ENCODE results near the gene POMGNT1. TPM values are rescaled to one million over a fixed set of nuclear protein-coding genes. Genes with fewer than 3 reads are reported as not detected.
"Not testable (repeated sequence)": the region's sequence is repeated elsewhere in the genome, so short reads cannot be mapped to it uniquely, and the experiment has no call there.

POMGNT1 gene
- total and polyA plus RNA-seq, 2 of the 13 experiments (the other 11 are each of a cell fraction or from before 2014, with no cell fraction given): 33.9 to 46.8 TPM

DNA sequence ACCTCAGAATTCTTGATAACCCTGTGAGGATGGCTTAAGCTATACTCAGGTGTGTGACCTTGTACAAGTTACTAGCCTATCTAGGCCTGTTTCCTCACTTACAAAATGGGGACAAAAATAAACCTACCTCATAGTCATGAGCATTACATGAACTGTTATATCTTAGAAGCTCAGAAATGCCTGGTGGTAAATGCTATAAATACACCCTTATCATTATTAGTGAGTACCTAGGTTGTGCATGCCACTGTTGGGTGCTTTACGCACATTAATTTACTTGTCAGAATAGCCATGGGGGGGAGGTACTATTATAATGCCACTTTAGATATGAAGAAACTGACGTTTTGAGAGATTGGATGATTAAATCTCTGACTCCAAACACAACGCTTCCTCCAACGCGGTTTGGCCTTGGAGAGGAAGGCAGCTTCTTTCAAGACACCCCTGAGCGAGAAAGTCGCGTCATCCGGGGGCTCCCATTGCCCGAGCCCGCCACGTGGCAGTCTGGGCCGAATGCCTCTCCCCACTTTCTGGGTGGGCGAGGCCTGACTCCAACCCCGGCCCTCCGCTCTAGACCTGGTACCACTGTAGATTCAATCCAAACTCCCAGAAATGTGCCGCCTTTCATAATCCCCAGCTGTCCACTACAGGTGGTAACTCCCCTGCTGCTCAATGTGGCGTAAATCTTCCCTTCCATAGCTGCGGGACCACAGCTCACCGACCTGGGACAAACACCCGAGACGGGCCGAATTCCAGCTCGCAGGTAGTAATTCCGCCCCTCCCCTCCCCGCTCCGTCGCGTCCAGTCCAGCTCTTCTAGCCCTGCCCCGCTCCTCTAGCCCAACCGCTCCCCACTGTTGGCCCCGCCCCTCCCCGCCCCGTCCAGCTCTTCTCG is 48.6 kb upstream of the POMGNT1 start (continued):
- TF ChIP-seq, protein P1, sequence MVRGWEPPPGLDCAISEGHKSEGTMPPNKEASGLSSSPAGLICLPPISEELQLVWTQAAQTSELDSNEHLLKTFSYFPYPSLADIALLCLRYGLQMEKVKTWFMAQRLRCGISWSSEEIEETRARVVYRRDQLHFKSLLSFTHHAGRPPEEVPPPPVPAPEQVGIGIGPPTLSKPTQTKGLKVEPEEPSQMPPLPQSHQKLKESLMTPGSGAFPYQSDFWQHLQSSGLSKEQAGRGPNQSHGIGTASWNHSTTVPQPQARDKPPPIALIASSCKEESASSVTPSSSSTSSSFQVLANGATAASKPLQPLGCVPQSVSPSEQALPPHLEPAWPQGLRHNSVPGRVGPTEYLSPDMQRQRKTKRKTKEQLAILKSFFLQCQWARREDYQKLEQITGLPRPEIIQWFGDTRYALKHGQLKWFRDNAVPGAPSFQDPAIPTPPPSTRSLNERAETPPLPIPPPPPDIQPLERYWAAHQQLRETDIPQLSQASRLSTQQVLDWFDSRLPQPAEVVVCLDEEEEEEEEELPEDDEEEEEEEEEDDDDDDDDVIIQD (CRISPR knock-in tag; IDR thresholded peaks at IDR 0.05; ENCODE audit: low read depth): no peak
- no peak for TF ChIP-seq MATR3 (CRISPR knock-in tag; IDR thresholded peaks at IDR 0.05)

- H3K4me3 ChIP-seq (replicated peaks in 1 of 3; ENCODE audit: insufficient read depth in 1 of 3, low read depth in 2 of 3, low read length in 3 of 3): peak overlapping the region in 1 of 3 experiments; percentile 88; a peak in 2 of 6 replicates
- POLR2A ChIA-PET: interaction anchor here (1.2 to 1.9 kb wide), 3 partner anchors 47 to 114 kb away, joined by 5 to 21 read pairs (median 8); partner anchors contain the start of genes LRRC41, PIK3R3, POMGNT1 and UQCRH
Observed at GRCh38 chr1:46246136-46246535, 47.9 kb upstream of the POMGNT1 start.

More at GRCh38 chr1:46246136-46246535, 47.9 kb upstream of the POMGNT1 start:
- Histone ChIP-seq H3K36me3 (replicated peaks in 1 of 2; ENCODE audit: control insufficient read depth in 1 of 2, insufficient read depth in 2 of 2, low read length in 2 of 2) (peaks cover 4 to 14% of the 10 kb centered on the region in 2 experiments), H3K4me1 (ENCODE audit: insufficient read depth, low read length) (peaks cover 64% of the 10 kb centered on the region), H3K27ac (ENCODE audit: extremely low read length, insufficient read depth, low read length) (peak overlapping the region; percentile 91), H3K9ac (ENCODE audit: insufficient read depth, low read depth, low read length) (peak overlapping the region; percentile 90), H3K79me2 (ENCODE audit: insufficient read depth, low read length) (peaks cover 25% of the 10 kb centered on the region), H3K4me2 (ENCODE audit: low read depth, low read length) (peak overlapping the region; percentile 90)
- H4K20me1 ChIP-seq (ENCODE audit: insufficient read depth, low read length); FAIRE-seq; H3K27me3 ChIP-seq (ENCODE audit: control insufficient read depth in 1 of 2, insufficient read depth in 2 of 2, low read length in 2 of 2); H2AFZ ChIP-seq (ENCODE audit: low read length); BruUV-seq (replicated peaks); in situ Hi-C loops (cut with HindIII; ENCODE audit: extremely low pct_ligation_motif_present, low pct_unique_long_range_greater_than_20kb); H3K9me3 ChIP-seq (ENCODE audit: low read length); ATAC-seq; DNase-seq (ENCODE audit: low spot score); CTCF ChIA-PET (ENCODE audit: low intra/inter-chr PET ratio, low total read pairs): not testable (repeated sequence)
- intact Hi-C loops (cut with micrococcal nuclease; ENCODE audit: unreplicated experiment): loop anchor here (5.0 kb wide), 1 partner anchor 56 kb away; the partner anchor contains the start of genes LRRC41 and UQCRH
- WGBS (ENCODE audit: low lambda C conversion rate): 94% methylated on average over 14 of the region's 17 CpGs

All from HepG2 (cell line).